H1 (cell line): ENCODE results near the gene KCNQ2. TPM values are rescaled to one million over a fixed set of nuclear protein-coding genes. Genes with fewer than 3 reads are reported as not detected.

Source experiments
- CTCF ChIA-PET: fragments of 300-600 bp; sonication (Branson Sonifier 250); formaldehyde crosslinking; loops from one replicate; lab custom pipeline; 2021; ENCODE audit not compliant: partially characterized antibody; lab: Charles Lee
- POLR2A ChIA-PET: fragments of 300-600 bp; sonication (Branson Sonifier 250); formaldehyde crosslinking; loops from one replicate; lab custom pipeline; 2021; ENCODE audit warnings: inconsistent platforms; ENCODE audit not compliant: partially characterized antibody; lab: Charles Lee
- DNase-seq, 2 experiments: peaks; one replicate each; pipeline versions ENCODE4 v3.0.0 to v3.0.0-alpha.2; 2010 to 2022; ENCODE audit warnings: low spot score in 2 of 2, low read depth in 1 of 2, mixed read lengths in 1 of 2
- FAIRE-seq: peaks from 2 replicates; lab custom pipeline; 2011; peaks lifted over from hg19 to GRCh38; lab: Jason Lieb, UNC
- H2AFZ ChIP-seq: 2 replicates; pipeline ENCODE4 v1.8.1; 2012; ENCODE audit warnings: low read length, inconsistent platforms
- H2AK5ac ChIP-seq: 2 replicates; pipeline ENCODE4 v1.6.1; 2013; ENCODE audit warnings: low read depth, low read length
- H2BK120ac ChIP-seq: replicated peaks from 2 replicates; pipeline ENCODE3; 2013; ENCODE audit warnings: low read depth, low read length, inconsistent platforms
- H2BK12ac ChIP-seq: 2 replicates; pipeline ENCODE4 v1.6.1; 2013; ENCODE audit warnings: low read depth, low read length
- H2BK15ac ChIP-seq: 2 replicates; pipeline ENCODE4 v1.6.1; 2013; ENCODE audit warnings: low read length
- H2BK20ac ChIP-seq: 2 replicates; pipeline ENCODE4 v1.6.1; 2013; ENCODE audit warnings: low read length
- H2BK5ac ChIP-seq: 2 replicates; pipeline ENCODE4 v1.6.1; 2013; ENCODE audit warnings: low read depth, low read length
- H3K14ac ChIP-seq: 2 replicates; pipeline ENCODE4 v1.6.1; 2013; ENCODE audit warnings: inconsistent platforms; ENCODE audit not compliant: insufficient read length
- H3K18ac ChIP-seq: 2 replicates; pipeline ENCODE4 v1.6.1; 2013; ENCODE audit warnings: low read length; ENCODE audit errors: extremely low read depth
- H3K23ac ChIP-seq: 2 replicates; pipeline ENCODE4 v1.6.1; 2013; ENCODE audit warnings: inconsistent platforms; ENCODE audit not compliant: insufficient read length
- H3K23me2 ChIP-seq: 2 replicates; pipeline ENCODE4 v1.6.1; 2013; ENCODE audit warnings: low read depth, low read length
- H3K27ac ChIP-seq: 2 replicates; pipeline ENCODE4 v1.6.1; 2011; ENCODE audit warnings: low read depth, low read length, inconsistent platforms
- H3K27me3 ChIP-seq, 4 experiments: replicated peaks in 1 of 4; 1 replicate in 1 of 4; 2 replicates in 3 of 4; pipeline versions ENCODE4 v1.6.1 to v1.8.1; 2011 to 2013; ENCODE audit warnings: low read length in 3 of 4, mild to moderate bottlenecking in 3 of 4, inconsistent platforms in 2 of 4, mixed read lengths in 2 of 4, moderate library complexity in 1 of 4; ENCODE audit not compliant: control insufficient read depth in 3 of 4, insufficient read depth in 3 of 4; ENCODE audit errors: extremely low read depth in 1 of 4
- H3K36me3 ChIP-seq, 4 experiments: 2 replicates each; pipeline versions ENCODE4 v1.6.1 to v1.8.1; 2011 to 2013; ENCODE audit warnings: mild to moderate bottlenecking in 4 of 4, low read length in 3 of 4, moderate library complexity in 2 of 4, control low read depth in 1 of 4, inconsistent platforms in 1 of 4; ENCODE audit not compliant: insufficient read depth in 4 of 4, control insufficient read depth in 2 of 4
- H3K4ac ChIP-seq: replicated peaks from 2 replicates; pipeline ENCODE3; 2013; ENCODE audit warnings: low read length, low read depth, mixed read lengths, inconsistent platforms; ENCODE audit not compliant: insufficient read length
- H3K4me1 ChIP-seq, 4 experiments: replicated peaks in 1 of 4; 1 replicate in 1 of 4; 2 replicates in 3 of 4; pipeline versions ENCODE4 v1.6.1 to v1.8.1; 2011 to 2013; ENCODE audit warnings: low read length in 3 of 4, inconsistent platforms in 2 of 4, mixed read lengths in 1 of 4; ENCODE audit not compliant: insufficient read depth in 4 of 4, control insufficient read depth in 3 of 4
- H3K4me2 ChIP-seq, 2 experiments: 2 replicates each; pipeline versions ENCODE4 v1.6.1 to v1.8.1; 2011 to 2013; ENCODE audit warnings: low read depth in 2 of 2, low read length in 2 of 2, control low read depth in 1 of 2, inconsistent platforms in 1 of 2, mild to moderate bottlenecking in 1 of 2; ENCODE audit not compliant: insufficient read depth in 1 of 2
- H3K4me3 ChIP-seq, 4 experiments: fragments of 200-600, 300-600 bp in 1 of 4; sonication (generic), shearing (Covaris generic), sonication (Bioruptor Twin) in 1 of 4; 2 replicates each; pipeline versions ENCODE4 v1.5.1 to v1.8.1; 2011 to 2016; ENCODE audit warnings: low read length in 4 of 4, low read depth in 3 of 4, control low read depth in 2 of 4, inconsistent platforms in 2 of 4, mild to moderate bottlenecking in 2 of 4, mixed read lengths in 1 of 4, moderate library complexity in 1 of 4; ENCODE audit not compliant: insufficient read depth in 2 of 4; ENCODE audit errors: extremely low read depth in 1 of 4
- H3K56ac ChIP-seq: replicated peaks from 2 replicates; pipeline ENCODE3; 2013; ENCODE audit warnings: low read depth, mild to moderate bottlenecking, mixed read lengths, low read length, inconsistent platforms; ENCODE audit not compliant: insufficient read length
- H3K79me1 ChIP-seq: 2 replicates; pipeline ENCODE4 v1.6.1; 2013; ENCODE audit warnings: low read depth, low read length, control low read depth
- H3K79me2 ChIP-seq, 2 experiments: 2 replicates each; pipeline versions ENCODE4 v1.6.1 to v1.8.1; 2012 to 2013; ENCODE audit warnings: low read length in 2 of 2, mild to moderate bottlenecking in 2 of 2, inconsistent platforms in 1 of 2; ENCODE audit not compliant: insufficient read depth in 2 of 2, control insufficient read depth in 1 of 2
- H3K9ac ChIP-seq, 4 experiments: replicated peaks in 1 of 4; 1 replicate in 1 of 4; 2 replicates in 3 of 4; pipeline versions ENCODE4 v1.6.1 to v1.8.1; 2011 to 2013; ENCODE audit warnings: low read depth in 3 of 4, low read length in 3 of 4, control low read depth in 2 of 4, mild to moderate bottlenecking in 2 of 4, moderate library complexity in 2 of 4, inconsistent platforms in 1 of 4; ENCODE audit errors: extremely low read depth in 1 of 4
- H3K9me3 ChIP-seq, 2 experiments: 2 replicates each; pipeline versions ENCODE4 v1.6.1 to v1.8.1; 2012 to 2013; ENCODE audit warnings: mild to moderate bottlenecking in 2 of 2, moderate library complexity in 2 of 2, control low read depth in 1 of 2, inconsistent platforms in 1 of 2, low read depth in 1 of 2, low read length in 1 of 2, mixed read lengths in 1 of 2; ENCODE audit not compliant: insufficient read depth in 2 of 2
- H4K20me1 ChIP-seq, 2 experiments: replicated peaks in 1 of 2; 2 replicates each; pipeline versions ENCODE3 to v1.8.1; 2011 to 2013; ENCODE audit warnings: inconsistent platforms in 2 of 2, low read length in 2 of 2, mild to moderate bottlenecking in 1 of 2; ENCODE audit not compliant: insufficient read depth in 2 of 2, control insufficient read depth in 1 of 2
- H4K5ac ChIP-seq: 2 replicates; pipeline ENCODE4 v1.6.1; 2013; ENCODE audit warnings: low read length, low read depth, mixed read lengths, inconsistent platforms; ENCODE audit not compliant: insufficient read length
- H4K8ac ChIP-seq: 2 replicates; pipeline ENCODE4 v1.8.0; 2013; ENCODE audit warnings: mild to moderate bottlenecking, moderate library complexity, low read length, inconsistent platforms; ENCODE audit not compliant: insufficient read depth; ENCODE audit errors: extremely low read depth
- H4K91ac ChIP-seq: replicated peaks from 2 replicates; pipeline ENCODE3; 2013; ENCODE audit warnings: low read length, mixed read lengths, inconsistent platforms; ENCODE audit not compliant: insufficient read length
- BCL11A ChIP-seq, 2 experiments: IDR thresholded peaks; one replicate each; pipeline ENCODE4 v1.6.1; 2011; ENCODE audit warnings: low read depth in 2 of 2, low read length in 2 of 2, mild to moderate bottlenecking in 2 of 2
- CHD1 ChIP-seq: IDR thresholded peaks from 2 replicates; pipeline ENCODE4 v1.6.1; 2012; ENCODE audit warnings: low read depth, low read length, improper control_type of control experiment
- CREB1 ChIP-seq: IDR thresholded peaks from 2 replicates; pipeline ENCODE4 v1.6.1; 2012; ENCODE audit warnings: inconsistent platforms
- EGR1 ChIP-seq: IDR thresholded peaks from 2 replicates; pipeline ENCODE4 v1.6.1; 2011; ENCODE audit warnings: low read depth, low read length, borderline replicate concordance
- MAFK ChIP-seq: IDR thresholded peaks from 2 replicates; pipeline ENCODE4 v1.6.1; 2012; ENCODE audit warnings: low read depth, mild to moderate bottlenecking, improper control_type of control experiment, low read length
- MAX ChIP-seq: IDR thresholded peaks from 2 replicates; pipeline ENCODE4 v1.6.1; 2012; ENCODE audit warnings: inconsistent platforms
- POLR2A ChIP-seq, 2 experiments: IDR thresholded peaks; 1 replicate in 1 of 2; 2 replicates in 1 of 2; pipeline ENCODE4 v1.6.1; 2011; ENCODE audit warnings: low read depth in 2 of 2, low read length in 2 of 2, mild to moderate bottlenecking in 2 of 2; ENCODE audit errors: control extremely low read depth in 1 of 2
- SIN3A ChIP-seq, 2 experiments: IDR thresholded peaks in 1 of 2; conservative IDR thresholded peaks in 1 of 2; 2 replicates each; pipeline ENCODE4 v1.6.1; 2011 to 2012; ENCODE audit warnings: low read length in 2 of 2, improper control_type of control experiment in 1 of 2, low read depth in 1 of 2, mild to moderate bottlenecking in 1 of 2
- TAF1 ChIP-seq: IDR thresholded peaks from 2 replicates; pipeline ENCODE4 v1.6.1; 2011; ENCODE audit warnings: mild to moderate bottlenecking, low read depth, low read length
- WGBS, 2 experiments: shearing (Covaris generic) in 1 of 2; methylation state at CpG; one replicate each; pipeline versions ENCODE4 v1.1.6 to v1.1.7; 2013 to 2015; ENCODE audit warnings: low lambda C conversion rate in 2 of 2, mixed read lengths in 2 of 2, inconsistent platforms in 1 of 2, low coverage in 1 of 2, missing lambda C conversion rate in 1 of 2; ENCODE audit not compliant: insufficient replicate concordance in 2 of 2, insufficient coverage in 1 of 2, insufficient read length in 1 of 2; ENCODE audit errors: extremely low coverage in 1 of 2, missing lambda C conversion rate in 1 of 2; 5-methylcytosine and 5-hydroxymethylcytosine counted together
- polyA plus RNA-seq, 7 experiments: library from polyadenylated mRNA; depleted of rRNA in 3 of 7; stranded (reverse) in 5 of 7; unstranded in 2 of 7; fragments of >200 nt in 5 of 7; fragments of 200-250 nt in 2 of 7; gene quantifications; 1 replicate in 5 of 7; 2 replicates in 1 of 7; 4 replicates in 1 of 7; pipeline versions ENCODE4 v1.2.1 to v1.2.3, GENCODE V29; 2011 to 2013; ENCODE audit warnings: missing spikeins in 2 of 7, mixed read lengths in 2 of 7
- total RNA-seq: library from RNA; stranded (reverse); fragmentation: NEBNext Ultra II Directional; extraction: Animal tissue kit (Norgen Biotek cat#: 25700); gene quantifications from 2 replicates; pipeline ENCODE4 v1.2.1, GENCODE V29; 2021

KCNQ2 gene
- total and polyA plus RNA-seq, 2 of the 8 experiments (the other 6 are each of a cell fraction or from before 2014, with no cell fraction given): 82.6 to 243 TPM

GRCh38 chr20:63363981-63364561, 108.4 kb downstream of the KCNQ2 start:
- Histone ChIP-seq H4K91ac (no peak overlapping the region), H3K36me3 (no peaks in the 10 kb centered on the region), H2BK15ac (no peak overlapping the region), H3K79me1 (no peaks in the 10 kb centered on the region), H3K27ac (no peak overlapping the region), H3K4me1 (peaks cover 0 to 21% (median 15%) of the 10 kb centered on the region in 4 experiments; a peak in 6 of 7 replicates), H3K79me2 (no peaks in the 10 kb centered on the region), H2BK5ac (no peak overlapping the region), H3K23me2 (peaks cover 11% of the 10 kb centered on the region; the same call in 1 of the 2 replicates), H2AK5ac (no peak overlapping the region), H2BK120ac (no peak overlapping the region), H3K18ac (no peak overlapping the region), H3K4me3 (no peak overlapping the region), H3K14ac (no peak overlapping the region), H3K23ac (no peak overlapping the region), H3K9ac (no peak overlapping the region), H2BK20ac (no peak overlapping the region), H3K56ac (no peak overlapping the region), H3K9me3 (no peaks in the 10 kb centered on the region), H2AFZ (no peak overlapping the region), H3K4ac (no peak overlapping the region), H2BK12ac (no peak overlapping the region; the same call in 1 of the 2 replicates), H4K5ac (no peak overlapping the region), H4K20me1 (no peaks in the 10 kb centered on the region), H4K8ac (no peak overlapping the region), H3K4me2 (no peak overlapping the region), H3K27me3 (peaks cover 0 to 29% (median 18%) of the 10 kb centered on the region in 4 experiments; a peak in 6 of 7 replicates)
- TF ChIP-seq BCL11A (IDR thresholded peaks at IDR 0.05; ENCODE audit: low read depth in 2 of 2, low read length in 2 of 2) (no peak), TAF1 (no peak), CREB1 (no peak), CHD1 (no peak), MAFK (no peak), POLR2A (IDR thresholded peaks at IDR 0.05; ENCODE audit: control extremely low read depth in 1 of 2, low read depth in 2 of 2, low read length in 2 of 2) (no peak), SIN3A (conservative IDR thresholded peaks at IDR 0.05 in 1 of 2, IDR thresholded peaks at IDR 0.05 in 1 of 2; ENCODE audit: low read depth in 1 of 2, low read length in 2 of 2) (no peak), EGR1 (no peak), MAX (no peak)
- DNase-seq (no peak), FAIRE-seq (no peak)
- POLR2A ChIA-PET: interaction anchor here (1.6 kb wide), 1 partner anchor 68 kb away, joined by 7 read pairs; no protein-coding TSS in a partner anchor
- CTCF ChIA-PET: interaction anchor here (0.8 to 8.1 kb wide), 7 partner anchors 11 to 64 kb away, joined by 3 to 85 read pairs (median 3); no protein-coding TSS in a partner anchor
- 83% methylated on average over 15 of the region's 19 CpGs; no CpG with 5 or more reads in 1 of the 2 experiments for WGBS, 2 experiments
